Measurements from ENCODE around the gene CYP26A1.
"Not testable (repeated sequence)": the region's sequence is repeated elsewhere in the genome, so short reads cannot be mapped to it uniquely, and the experiment has no call there.

Gene CYP26A1

DNA sequence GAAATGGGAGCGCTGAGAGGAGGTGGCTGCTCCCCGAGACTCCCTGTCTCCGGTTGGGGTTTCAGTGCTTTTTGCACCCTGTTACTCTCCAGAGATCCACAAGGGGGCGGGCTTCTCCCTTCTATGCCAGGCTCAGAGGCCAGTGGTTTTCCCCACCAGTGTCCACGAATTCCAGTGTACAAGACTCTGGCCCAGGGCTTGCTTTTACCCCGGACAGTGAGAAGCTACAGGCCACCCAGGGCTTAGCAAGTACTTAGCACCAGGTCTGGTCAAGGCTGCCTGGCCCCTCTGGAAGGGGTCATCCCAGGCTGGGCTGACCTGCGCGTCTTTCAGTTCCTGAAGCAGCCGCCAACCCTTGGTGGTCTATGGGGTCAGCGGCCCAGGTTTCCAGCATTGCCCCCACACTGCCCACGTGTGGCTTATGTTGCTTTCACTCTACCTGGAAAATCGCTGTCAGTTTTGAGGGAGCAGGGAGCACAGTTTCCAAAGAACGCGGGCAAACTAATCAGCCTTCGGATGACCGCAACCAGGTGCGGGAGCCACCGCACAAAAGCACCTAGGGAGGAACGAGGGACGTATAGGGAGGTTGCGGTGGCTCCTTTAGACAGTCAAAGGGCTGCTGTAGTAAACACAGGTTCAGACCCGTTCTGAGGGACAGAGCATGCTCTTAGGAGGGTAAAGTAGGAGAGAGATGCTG is 6.8 kb downstream of the CYP26A1 start:
- DNase-seq = peak in 3 of 4 experiments; percentile 12 to 25 (median 18)

DNA sequence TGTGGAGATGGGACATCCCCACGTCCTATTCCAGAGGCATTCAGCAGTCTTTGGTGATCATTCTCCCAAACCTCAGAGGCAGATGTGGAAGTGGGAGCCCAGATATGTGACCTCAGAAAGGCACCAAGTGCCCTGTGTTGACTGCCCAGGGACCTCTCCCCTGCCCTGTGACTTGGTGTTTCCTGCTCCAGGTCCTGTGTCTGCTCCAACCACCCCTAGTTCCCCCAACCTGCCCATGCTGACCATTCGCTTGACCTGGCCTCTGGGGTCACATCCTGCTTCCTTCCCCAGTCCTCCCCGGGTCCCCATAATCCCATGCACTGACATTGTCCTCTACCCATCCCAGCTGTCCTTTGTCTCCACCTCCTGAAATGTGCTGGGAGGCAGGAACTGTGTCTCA is 7.6 kb downstream of the CYP26A1 start:
- DNase-seq = no peak

GRCh38 chr10:93081834-93082233 is 8.1 kb downstream of the CYP26A1 start:
- DNase-seq = no peak

DNA sequence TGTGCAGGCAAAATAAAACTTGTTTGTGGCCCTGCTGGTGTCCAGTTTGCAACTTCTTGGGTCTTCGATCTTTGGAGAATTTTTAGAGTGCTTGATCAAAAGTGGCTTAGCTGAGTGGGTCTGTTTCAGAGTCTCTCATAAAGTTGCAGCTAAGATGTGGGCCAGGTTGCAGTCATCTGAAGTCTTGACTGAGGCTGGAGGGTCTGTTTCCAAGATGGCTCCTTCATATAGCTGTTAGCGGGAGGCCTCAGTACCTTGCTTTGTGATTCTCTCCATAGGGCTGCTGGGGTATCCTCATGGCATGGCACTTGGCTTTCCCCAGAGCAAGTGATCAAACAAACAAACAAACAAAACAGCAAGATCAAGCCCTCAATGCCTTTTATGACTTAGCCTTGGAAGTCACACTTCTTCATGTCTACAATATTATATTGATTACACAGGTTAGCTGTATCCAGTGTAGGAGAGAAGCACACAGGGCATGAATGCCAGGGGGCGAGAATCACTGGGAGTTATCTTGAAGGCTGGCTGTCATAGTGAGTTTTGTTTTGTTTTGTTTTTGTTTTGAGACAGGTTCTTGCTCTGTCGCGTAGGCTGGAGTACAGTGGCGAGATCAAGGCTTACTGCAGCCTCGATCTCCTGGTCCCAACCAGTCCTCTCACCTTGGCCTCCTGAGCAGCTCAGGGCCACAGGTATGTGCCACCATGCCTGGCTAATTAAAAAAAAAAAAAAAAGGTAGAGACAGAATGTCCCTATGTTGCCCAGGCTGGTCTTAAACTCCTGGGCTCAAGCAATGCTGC is 10.2 kb downstream of the CYP26A1 start:
- no peak for DNase-seq

GRCh38 chr10:93085272-93085859 is 11.7 kb downstream of the CYP26A1 start:
- DNase-seq = no peak

DNA sequence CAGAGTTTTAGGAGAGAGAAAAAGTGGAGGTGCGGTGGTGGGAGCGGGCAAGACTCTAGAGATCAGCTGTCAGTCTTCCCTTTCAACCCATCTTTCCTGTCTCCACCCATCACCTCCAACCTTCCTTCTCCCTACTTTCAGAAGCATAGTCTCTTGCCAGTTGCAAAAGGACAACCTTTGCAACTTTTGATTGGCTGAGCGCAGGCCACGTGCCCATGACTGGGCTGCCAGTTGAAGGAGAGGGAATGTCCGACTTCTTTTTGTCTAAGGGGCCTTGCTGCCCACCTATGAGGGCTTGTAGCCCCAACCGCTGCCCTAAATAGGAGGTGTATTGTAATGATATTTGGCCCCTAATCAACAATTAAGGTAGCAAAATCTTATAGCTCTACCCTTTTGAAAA is 12.6 kb downstream of the CYP26A1 start:
- DNase-seq = no peak

DNA sequence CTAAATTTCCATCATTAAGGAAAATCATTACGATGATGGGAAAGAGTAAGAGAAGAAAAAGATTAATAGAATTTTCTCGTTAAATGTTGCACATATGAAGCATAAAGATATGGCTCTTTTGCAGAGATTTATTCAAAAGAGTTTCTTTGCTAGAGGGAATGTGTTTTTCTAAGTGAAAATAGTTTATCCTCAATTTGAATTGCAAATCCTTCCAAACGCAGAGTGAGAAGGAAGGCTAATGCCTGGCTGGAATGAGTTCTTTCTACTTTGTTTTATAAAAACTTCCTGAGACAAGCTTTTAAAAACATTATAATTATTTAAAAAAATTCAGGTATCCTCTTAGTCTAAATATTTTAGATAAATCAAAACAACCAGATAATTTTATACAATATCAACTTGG is 14.2 kb downstream of the CYP26A1 start:
- no peak for DNase-seq

DNA sequence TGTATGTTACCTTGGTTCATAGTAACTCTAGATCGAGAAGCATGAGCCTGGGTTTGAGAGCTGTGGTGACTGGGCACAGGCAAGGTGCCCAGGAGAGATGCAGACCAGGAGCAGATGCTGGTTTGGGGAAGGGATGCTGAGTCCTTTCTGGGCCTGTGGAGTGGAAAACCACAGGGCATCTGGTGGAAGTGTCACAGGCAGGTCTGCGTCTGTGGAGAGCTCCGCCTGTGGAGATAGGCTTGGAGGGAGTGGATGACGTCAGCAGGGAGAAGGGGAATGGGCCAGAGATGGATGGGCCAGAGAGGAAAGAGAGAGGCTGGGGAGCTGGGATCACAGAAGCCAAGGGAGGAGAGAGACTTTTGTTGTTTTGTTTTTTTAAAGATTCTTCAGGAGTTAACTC is 14.8 kb downstream of the CYP26A1 start:
- no peak for DNase-seq

GRCh38 chr10:93090619-93091018 is 16.9 kb downstream of the CYP26A1 start:
- no peak for DNase-seq

DNA sequence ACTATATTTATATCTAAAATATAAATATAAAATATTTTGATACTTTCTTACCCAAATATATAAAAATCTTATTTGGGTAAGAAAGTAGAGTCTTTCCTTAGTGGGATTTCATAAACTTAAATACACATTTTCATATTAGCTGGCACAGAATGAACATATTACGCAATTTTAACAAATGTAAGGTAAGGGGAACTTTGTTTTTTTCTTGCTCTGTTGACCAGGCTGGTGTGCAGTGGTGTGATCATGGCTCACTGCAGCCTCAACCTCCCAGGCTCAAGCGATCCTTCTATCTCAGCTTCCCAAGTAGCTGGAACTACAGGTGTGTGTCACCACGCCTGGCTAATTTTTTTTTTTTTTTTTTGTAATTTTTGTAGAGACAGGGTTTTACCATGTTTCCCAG is 18.3 kb downstream of the CYP26A1 start:
- DNase-seq = no peak

DNA sequence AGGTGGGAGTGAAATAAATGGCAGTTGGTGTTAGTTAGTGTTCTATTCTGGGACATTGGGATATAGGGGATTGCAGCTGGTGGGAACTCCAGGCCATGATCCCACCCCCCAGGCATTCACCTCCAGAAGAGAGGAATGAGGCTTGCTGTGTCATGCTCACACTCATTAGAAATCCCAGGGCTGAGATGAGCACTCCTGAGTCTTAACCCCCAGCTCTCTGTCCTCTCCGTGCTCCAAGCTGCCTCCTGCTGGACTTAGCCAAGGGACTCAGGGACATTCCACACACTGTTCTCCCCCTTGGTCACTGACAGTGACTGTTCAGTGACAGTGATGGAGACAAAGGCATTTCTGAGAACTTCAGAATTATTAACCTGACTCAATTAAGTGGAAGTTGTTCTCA is 21.5 kb downstream of the CYP26A1 start:
- no peak for DNase-seq

DNA sequence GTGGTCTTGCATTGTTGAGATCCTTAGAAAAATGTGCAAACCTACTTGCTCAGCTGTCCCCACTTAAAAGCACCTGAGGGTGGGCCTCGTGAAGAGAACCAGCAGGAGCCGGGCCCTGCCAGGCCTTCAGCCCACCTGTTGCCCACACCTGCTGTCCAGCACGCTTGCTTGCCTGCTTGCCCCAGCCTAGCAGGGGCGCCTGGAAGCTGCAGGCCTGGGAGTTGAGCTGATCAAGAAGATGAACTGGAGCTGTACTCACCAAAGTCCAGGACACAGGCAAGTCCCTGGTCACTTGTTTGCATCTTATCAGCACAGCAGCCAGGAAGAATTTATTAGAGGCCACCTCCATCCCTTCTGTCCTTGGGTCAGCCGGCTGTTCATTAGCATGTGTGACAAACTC is 23.2 kb downstream of the CYP26A1 start:
- DNase-seq = no peak

DNA sequence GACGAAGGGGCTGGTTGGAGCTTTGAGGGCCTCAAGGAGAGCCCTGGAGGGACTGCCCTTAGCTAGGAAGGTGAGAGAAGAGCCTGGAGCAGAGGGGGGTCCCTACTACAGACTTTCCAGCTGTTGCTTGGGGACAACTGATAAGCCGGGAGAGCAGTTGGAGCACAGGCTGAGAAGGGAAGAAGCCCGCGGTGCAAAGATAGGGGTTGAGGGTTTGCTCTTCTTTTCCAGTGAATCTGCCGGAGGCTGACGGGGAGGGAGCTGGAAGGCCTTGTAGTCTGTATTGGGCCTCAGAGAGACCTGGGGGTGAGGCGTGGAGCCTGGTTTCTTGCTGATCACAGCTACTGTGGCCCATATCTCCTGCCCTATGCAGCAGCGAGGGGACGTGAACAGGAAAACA is 23.7 kb downstream of the CYP26A1 start:
- no peak for DNase-seq

DNA sequence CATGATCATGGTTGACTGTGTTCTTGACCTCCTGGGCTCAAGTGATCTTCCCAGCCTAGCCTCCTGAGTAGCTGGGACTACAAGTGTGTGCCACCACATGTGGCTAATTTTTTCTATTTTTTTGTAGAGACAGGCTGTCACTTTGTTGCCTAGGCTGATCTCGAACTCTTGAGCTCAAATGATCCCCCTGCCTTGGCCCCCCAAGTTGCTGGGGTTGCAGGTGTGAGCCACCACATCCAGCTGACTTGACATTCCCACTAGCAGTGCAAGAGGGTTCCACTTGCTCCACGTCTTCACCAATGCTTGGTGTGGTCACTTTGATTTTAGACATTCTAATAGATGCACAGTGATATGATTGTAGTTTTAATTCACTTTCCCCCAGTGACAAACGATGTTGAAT is 25.1 kb downstream of the CYP26A1 start:
- DNase-seq = no peak

- no peak for DNase-seq
These were observed 26.0 kb downstream of the CYP26A1 start for GRCh38 chr10:93099670-93100069.

- DNase-seq = not testable (repeated sequence)
These were observed 27.5 kb downstream of the CYP26A1 start for GRCh38 chr10:93101148-93101547.

GRCh38 chr10:93103953-93104352 is 30.3 kb downstream of the CYP26A1 start:
- no peak for DNase-seq

DNA sequence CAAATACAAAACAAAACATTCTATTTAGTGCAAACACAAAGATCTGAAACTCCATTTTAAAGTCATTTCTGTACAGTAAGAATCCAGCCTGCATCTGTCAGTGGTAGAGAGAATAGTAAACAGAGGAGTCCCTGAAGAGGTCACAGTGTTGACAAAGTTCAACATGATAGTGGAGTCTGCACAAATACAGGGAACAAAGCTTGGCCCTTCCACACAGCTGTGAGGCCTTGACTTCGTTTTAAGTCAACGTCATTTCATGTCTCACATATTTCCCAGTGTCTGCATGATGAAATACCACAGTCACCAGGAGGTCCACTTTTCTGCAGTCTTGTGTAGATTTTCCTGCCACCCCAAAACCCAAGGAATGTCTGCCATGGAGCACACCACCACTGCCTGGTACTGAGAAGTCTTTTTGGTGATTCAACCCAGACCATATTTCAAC is 33.0 kb downstream of the CYP26A1 start:
- no peak for DNase-seq

- no peak for DNase-seq
These were observed 36.9 kb downstream of the CYP26A1 start for GRCh38 chr10:93110472-93111146.

DNA sequence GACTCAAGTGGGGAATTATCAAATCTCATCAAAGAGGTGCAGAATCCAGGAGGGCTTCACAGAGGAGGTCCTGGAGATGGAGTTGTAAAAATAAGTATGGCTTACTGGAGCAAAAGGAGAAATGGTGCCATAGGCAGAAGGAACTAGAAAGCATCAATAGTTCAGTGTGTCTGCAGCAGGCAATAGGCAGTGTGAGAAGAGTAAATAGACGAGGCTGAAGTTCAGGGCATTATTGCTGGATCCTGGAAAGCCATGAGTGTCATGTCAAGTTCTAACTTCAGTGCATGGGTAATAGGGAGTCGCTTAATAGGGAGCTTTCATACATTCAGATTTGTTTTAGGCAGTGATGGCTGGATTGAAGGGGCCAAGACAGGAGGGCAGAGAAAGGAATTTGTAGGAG is 39.3 kb downstream of the CYP26A1 start:
- no peak for DNase-seq

DNA sequence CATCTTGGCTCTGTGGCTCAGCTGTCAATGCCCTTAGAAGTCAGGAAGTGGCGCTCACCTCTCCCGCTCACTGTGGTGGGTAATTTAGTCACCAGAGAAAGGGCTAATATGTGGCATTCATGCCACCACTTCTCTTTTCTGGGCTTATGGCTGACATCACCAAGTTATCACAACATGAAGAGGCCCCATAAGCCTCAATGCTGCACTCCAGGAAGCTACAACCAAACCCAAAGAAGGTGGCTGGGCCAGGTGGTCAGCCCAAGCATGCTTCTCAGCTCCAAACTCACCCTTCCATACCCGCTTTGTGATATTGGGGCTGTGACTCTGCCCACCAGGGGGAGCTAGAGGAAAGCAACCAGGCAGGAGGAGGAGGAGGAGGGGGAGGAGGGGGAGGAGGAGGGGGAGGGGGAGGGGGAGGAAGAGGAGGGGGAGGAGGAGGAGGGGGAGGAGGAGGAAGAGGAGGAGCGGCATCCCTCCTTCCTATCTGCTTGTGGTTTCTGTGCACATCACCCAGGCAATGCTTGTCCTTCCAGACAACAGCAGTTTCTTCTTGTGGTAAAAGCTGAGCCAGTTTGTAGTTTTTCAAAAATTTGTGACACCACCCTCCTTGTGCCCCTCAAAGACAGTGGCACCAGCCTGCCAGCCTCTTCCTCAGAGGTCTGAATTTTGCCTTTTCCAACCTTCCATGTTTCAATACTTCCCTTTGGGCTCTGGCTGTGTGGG is 42.1 kb downstream of the CYP26A1 start:
- DNase-seq = peak; percentile 5 to 54 (median 37)

DNA sequence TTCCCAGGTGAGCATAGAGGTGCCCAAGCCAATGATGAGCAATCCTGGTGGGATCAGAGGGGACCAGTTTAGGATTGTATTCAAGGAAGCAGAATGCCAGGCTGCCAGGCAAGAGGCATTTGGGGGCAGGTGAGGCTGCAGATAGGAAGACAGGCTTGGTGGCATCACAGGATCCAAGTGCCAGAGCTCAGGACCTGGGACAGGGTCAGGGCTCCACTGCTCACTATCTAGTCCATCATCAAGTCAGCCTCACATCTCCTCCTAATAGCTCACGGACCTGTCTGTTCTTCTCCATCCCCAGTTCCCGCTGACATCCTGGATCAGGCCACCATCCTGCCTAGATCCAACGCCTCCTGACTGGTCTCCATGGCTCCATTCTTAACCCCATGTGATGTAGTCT is 47.6 kb downstream of the CYP26A1 start:
- DNase-seq = no peak

- DNase-seq = no peak
These were observed 50.1 kb downstream of the CYP26A1 start for GRCh38 chr10:93123766-93124165.

Measured in activated naive CD4-positive, alpha-beta T cell (primary cell).